Loucy (cell line): ENCODE results near the gene SIGLEC7.

ENCODE experiments used
- H2AFZ ChIP-seq: fragments of 200-600 bp; sonication (generic); 2 replicates; pipeline ENCODE4 v1.6.0; 2016; ENCODE audit warnings: antibody characterized with exemption, mild to moderate bottlenecking, low read length, moderate library complexity
- H3F3A ChIP-seq: fragments of 200-600 bp; 2 replicates; pipeline ENCODE4 v1.6.0; 2016; ENCODE audit warnings: antibody characterized with exemption, low read depth, mild to moderate bottlenecking
- H3K27me3 ChIP-seq: fragments of 200-600 bp; sonication (generic); 2 replicates; pipeline ENCODE4 v1.6.1; 2014; ENCODE audit warnings: low read length, mild to moderate bottlenecking; ENCODE audit not compliant: insufficient read depth, poor library complexity, severe bottlenecking
- H3K36me3 ChIP-seq: fragments of 200-600 bp; sonication (generic); 2 replicates; pipeline ENCODE4 v1.6.1; 2016; ENCODE audit warnings: low read length; ENCODE audit not compliant: insufficient read depth
- H3K4me1 ChIP-seq: fragments of 200-600 bp; sonication (generic); 2 replicates; pipeline ENCODE4 v1.5.1; 2014; ENCODE audit warnings: low read length, mild to moderate bottlenecking; ENCODE audit not compliant: insufficient read depth, poor library complexity, severe bottlenecking
- H3K4me2 ChIP-seq: fragments of 200-600 bp; sonication (generic); 2 replicates; pipeline ENCODE4 v1.6.0; 2014; ENCODE audit warnings: antibody characterized with exemption, low read length, low read depth, mild to moderate bottlenecking; ENCODE audit not compliant: poor library complexity, severe bottlenecking
- H3K4me3 ChIP-seq: fragments of 200-600 bp; sonication (generic); 2 replicates; pipeline ENCODE4 v1.5.1; 2014; ENCODE audit warnings: low read length, mild to moderate bottlenecking, mixed read lengths; ENCODE audit not compliant: poor library complexity, severe bottlenecking
- H3K79me2 ChIP-seq: fragments of 200-600 bp; sonication (generic); 2 replicates; pipeline ENCODE4 v1.6.1; 2014; ENCODE audit warnings: low read length; ENCODE audit not compliant: insufficient read depth
- H3K9ac ChIP-seq: fragments of 200-600 bp; sonication (generic); 2 replicates; pipeline ENCODE4 v1.6.0; 2014; ENCODE audit warnings: mild to moderate bottlenecking, low read depth, low read length, moderate library complexity; ENCODE audit not compliant: poor library complexity, severe bottlenecking
- H3K9me2 ChIP-seq: fragments of 200-600 bp; sonication (generic); replicated peaks from 2 replicates; pipeline ENCODE4 v1.6.1; 2016; ENCODE audit warnings: low read depth, low read length, mixed read lengths
- H3K9me3 ChIP-seq: fragments of 200-600 bp; sonication (generic); 2 replicates; pipeline ENCODE4 v1.6.1; 2014; ENCODE audit warnings: mild to moderate bottlenecking, antibody characterized with exemption, low read length, low read depth; ENCODE audit not compliant: insufficient read depth
- H4K20me1 ChIP-seq: fragments of 200-600 bp; sonication (generic); 2 replicates; pipeline ENCODE4 v1.6.0; 2014; ENCODE audit warnings: antibody characterized with exemption, low read length, mild to moderate bottlenecking; ENCODE audit not compliant: insufficient read depth, poor library complexity, severe bottlenecking
- EZH2phosphoT487 ChIP-seq: fragments of 200-600 bp; IDR thresholded peaks from 2 replicates; pipeline ENCODE4 v1.6.1; 2018; ENCODE audit warnings: antibody characterized with exemption, mild to moderate bottlenecking, moderate library complexity, borderline replicate concordance
- TF ChIP-seq, protein P1 (sequence below): fragments of 200-600 bp; sonication (generic); conservative IDR thresholded peaks from 2 replicates; pipeline ENCODE4 v1.5.1; 2014; ENCODE audit warnings: mild to moderate bottlenecking, antibody characterized with exemption, low read length

SIGLEC7 gene

DNA sequence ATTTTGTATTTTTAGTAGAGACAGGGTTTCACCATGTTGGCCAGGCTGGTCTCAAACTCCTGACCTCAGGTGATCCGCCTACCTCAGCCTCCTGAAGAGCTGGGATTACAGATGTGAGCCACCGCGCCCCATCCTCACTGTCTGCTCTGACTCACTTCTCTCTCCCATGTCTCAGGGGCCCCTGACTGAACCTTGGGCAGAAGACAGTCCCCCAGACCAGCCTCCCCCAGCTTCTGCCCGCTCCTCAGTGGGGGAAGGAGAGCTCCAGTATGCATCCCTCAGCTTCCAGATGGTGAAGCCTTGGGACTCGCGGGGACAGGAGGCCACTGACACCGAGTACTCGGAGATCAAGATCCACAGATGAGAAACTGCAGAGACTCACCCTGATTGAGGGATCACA is 12.4 kb upstream of the SIGLEC7 start:
- Histone ChIP-seq H3K79me2 (no peaks in the 10 kb centered on the region), H3K4me2 (no peak overlapping the region), H3K9me2 (no peaks in the 10 kb centered on the region), H3K36me3 (no peaks in the 10 kb centered on the region), H3F3A (no peaks in the 10 kb centered on the region), H3K27me3 (no peaks in the 10 kb centered on the region), H4K20me1 (no peaks in the 10 kb centered on the region), H3K9me3 (no peaks in the 10 kb centered on the region), H2AFZ (no peak overlapping the region), H3K9ac (no peak overlapping the region), H3K4me1 (no peaks in the 10 kb centered on the region), H3K4me3 (no peak overlapping the region)
- TF ChIP-seq EZH2phosphoT487, result no peak
- TF ChIP-seq, protein P1, sequence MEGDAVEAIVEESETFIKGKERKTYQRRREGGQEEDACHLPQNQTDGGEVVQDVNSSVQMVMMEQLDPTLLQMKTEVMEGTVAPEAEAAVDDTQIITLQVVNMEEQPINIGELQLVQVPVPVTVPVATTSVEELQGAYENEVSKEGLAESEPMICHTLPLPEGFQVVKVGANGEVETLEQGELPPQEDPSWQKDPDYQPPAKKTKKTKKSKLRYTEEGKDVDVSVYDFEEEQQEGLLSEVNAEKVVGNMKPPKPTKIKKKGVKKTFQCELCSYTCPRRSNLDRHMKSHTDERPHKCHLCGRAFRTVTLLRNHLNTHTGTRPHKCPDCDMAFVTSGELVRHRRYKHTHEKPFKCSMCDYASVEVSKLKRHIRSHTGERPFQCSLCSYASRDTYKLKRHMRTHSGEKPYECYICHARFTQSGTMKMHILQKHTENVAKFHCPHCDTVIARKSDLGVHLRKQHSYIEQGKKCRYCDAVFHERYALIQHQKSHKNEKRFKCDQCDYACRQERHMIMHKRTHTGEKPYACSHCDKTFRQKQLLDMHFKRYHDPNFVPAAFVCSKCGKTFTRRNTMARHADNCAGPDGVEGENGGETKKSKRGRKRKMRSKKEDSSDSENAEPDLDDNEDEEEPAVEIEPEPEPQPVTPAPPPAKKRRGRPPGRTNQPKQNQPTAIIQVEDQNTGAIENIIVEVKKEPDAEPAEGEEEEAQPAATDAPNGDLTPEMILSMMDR, result no peak

DNA sequence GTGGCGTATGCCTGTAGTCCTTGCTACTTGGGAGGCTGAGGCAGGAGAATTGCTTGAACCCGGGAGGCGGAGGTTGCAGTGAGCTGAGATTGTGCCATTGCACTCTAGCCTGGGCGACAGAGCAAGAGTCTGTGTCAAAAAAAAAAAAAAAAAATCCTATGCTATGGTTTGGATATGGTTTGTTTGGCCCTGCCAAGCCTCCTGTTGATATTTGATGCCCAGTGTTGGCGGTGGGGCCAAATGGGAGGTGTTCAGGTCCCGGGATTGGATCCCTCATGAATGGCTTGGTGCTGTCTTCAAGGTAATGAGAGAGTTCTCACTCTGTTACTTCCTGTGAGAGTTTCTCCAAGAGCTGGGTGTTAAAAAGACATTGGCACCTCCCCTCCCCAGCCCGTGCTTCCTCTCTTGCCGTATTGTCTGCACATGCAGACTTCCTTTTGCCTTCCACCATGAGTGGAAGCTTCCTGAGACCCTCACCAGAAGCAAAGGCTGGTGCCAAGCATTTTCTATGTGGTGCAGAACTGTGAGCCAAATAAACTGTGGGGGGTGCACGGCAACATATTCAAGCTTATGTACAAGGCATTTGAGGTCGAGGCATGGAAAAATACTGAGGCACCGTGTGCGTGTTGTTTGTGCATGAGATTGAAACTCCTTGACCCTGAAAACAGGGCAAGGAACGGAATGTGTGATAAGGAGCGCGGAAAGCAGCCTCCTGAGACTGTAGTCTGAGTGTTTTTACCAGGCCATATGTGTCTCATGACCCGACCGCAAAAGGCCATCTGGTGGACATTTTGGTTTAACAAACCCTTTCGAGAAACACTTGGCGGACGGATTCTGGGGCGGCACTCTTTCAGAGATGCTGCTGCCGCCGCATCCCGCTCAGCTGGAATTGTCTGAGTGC is 10.1 kb upstream of the SIGLEC7 start:
- no peaks in the 10 kb centered on the region for H3K9me2 ChIP-seq
- no peak overlapping the region for H2AFZ ChIP-seq
- H3K9ac ChIP-seq, result no peak overlapping the region
- H3K4me3 ChIP-seq, result no peak overlapping the region
- no peaks in the 10 kb centered on the region for H3F3A ChIP-seq
- H3K4me2 ChIP-seq, result no peak overlapping the region
- TF ChIP-seq, protein P1, result no peak
- TF ChIP-seq EZH2phosphoT487, result no peak
- H3K27me3 ChIP-seq, result no peaks in the 10 kb centered on the region
- no peaks in the 10 kb centered on the region for H3K79me2 ChIP-seq
- no peaks in the 10 kb centered on the region for H3K4me1 ChIP-seq
- H3K9me3 ChIP-seq, result no peaks in the 10 kb centered on the region
- no peaks in the 10 kb centered on the region for H4K20me1 ChIP-seq
- H3K36me3 ChIP-seq, result no peaks in the 10 kb centered on the region

DNA sequence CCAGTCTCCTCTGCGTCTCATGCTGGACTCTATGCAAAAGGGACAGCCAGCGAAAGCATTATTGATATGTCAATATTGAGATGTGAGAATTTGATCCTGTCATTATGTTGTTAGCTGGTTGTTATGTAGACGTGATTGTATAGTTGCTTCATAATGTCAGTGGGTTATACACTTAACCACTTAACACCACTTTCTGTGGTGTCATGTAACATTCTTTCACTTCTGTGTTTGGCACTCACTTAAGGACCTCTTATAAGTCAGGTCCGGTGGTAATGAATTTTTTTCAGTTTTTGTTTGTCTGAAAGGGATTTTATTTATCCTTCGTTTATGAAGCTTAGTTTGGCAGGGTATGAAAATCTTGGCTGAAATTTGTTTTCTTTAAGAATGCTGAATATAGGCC is 7.1 kb upstream of the SIGLEC7 start:
- Histone ChIP-seq H3K9me2 (no peaks in the 10 kb centered on the region), H3K27me3 (no peaks in the 10 kb centered on the region), H3K9me3 (no peaks in the 10 kb centered on the region), H3K79me2 (no peaks in the 10 kb centered on the region), H3K36me3 (no peaks in the 10 kb centered on the region), H3K4me2 (no peak overlapping the region), H3F3A (no peaks in the 10 kb centered on the region), H4K20me1 (no peaks in the 10 kb centered on the region), H3K9ac (no peak overlapping the region), H3K4me3 (no peak overlapping the region), H2AFZ (no peak overlapping the region), H3K4me1 (no peaks in the 10 kb centered on the region)
- TF ChIP-seq EZH2phosphoT487, result no peak
- TF ChIP-seq, protein P1, result no peak
